A549 (cell line): Measurements from ENCODE around the gene RYR3. TPM values are rescaled to one million over a fixed set of nuclear protein-coding genes. Genes with fewer than 3 reads are reported as not detected.

Experiments used
- ATAC-seq, 2 experiments: fragments of 200-7000 bp in 1 of 2; fragments of >200 bp in 1 of 2; cut with Nextera tagmentation in 1 of 2; cut with Tn5 transposase in 1 of 2; 3 replicates each; pipeline versions ENCODE4 v1.8.0 to v1.9.1; 2018 to 2020; ENCODE audit warnings: mild to moderate bottlenecking in 1 of 2, moderate library complexity in 1 of 2
- CTCF ChIA-PET: fragments of 300-600 bp; sonication (Branson Sonifier 250); formaldehyde crosslinking; extraction: SDS; loops from one replicate; lab custom pipeline; 2021; ENCODE audit warnings: antibody characterized with exemption, inconsistent platforms; lab: Yijun Ruan, JAX
- POLR2A ChIA-PET: fragments of 350-600 bp; formaldehyde crosslinking; extraction: SDS; loops from one replicate; lab custom pipeline; 2021; ENCODE audit warnings: antibody characterized with exemption, inconsistent platforms; lab: Yijun Ruan, JAX
- DNase-seq, 2 experiments: peaks; one replicate each; pipeline versions ENCODE4 v3.0.0 to v3.0.0-alpha.2; 2011 to 2016; ENCODE audit warnings: low read depth in 1 of 2, low spot score in 1 of 2
- FAIRE-seq: peaks from 2 replicates; lab custom pipeline; 2011; peaks lifted over from hg19 to GRCh38; lab: Jason Lieb, UNC
- H3K27ac ChIP-seq, 2 experiments: fragments of >200 bp; sonication (Bioruptor Twin); formaldehyde crosslinking; 3 replicates each; pipeline ENCODE4 v1.5.1; 2016 to 2017
- H3K4me1 ChIP-seq: fragments of >200 bp; sonication (Bioruptor Twin); formaldehyde crosslinking; 3 replicates; pipeline ENCODE4 v1.6.1; 2016
- H3K4me2 ChIP-seq: fragments of >200 bp; sonication (Bioruptor Twin); formaldehyde crosslinking; 3 replicates; pipeline ENCODE4 v1.6.1; 2016
- H3K4me3 ChIP-seq: fragments of >200 bp; sonication (Bioruptor Twin); formaldehyde crosslinking; 3 replicates; pipeline ENCODE4 v1.5.1; 2016
- H3K9me3 ChIP-seq: fragments of >200 bp; sonication (Bioruptor Twin); formaldehyde crosslinking; 3 replicates; pipeline ENCODE4 v1.6.1; 2016
- CEBPB ChIP-seq, 2 experiments: fragments of >200 bp in 1 of 2; sonication (Bioruptor Twin) in 1 of 2; formaldehyde crosslinking in 1 of 2; IDR thresholded peaks; 2 replicates each; pipeline ENCODE4 v1.6.1; 2012 to 2016
- CHD2 ChIP-seq: fragments of 150-350 bp; IDR thresholded peaks from 2 replicates; pipeline ENCODE4 v1.6.1; 2014; ENCODE audit warnings: low read length; ENCODE audit not compliant: partially characterized antibody
- CTCF ChIP-seq: fragments of >200 bp; sonication (Bioruptor Twin); formaldehyde crosslinking; IDR thresholded peaks from 3 replicates; pipeline ENCODE4 v1.5.1; 2016
- EHF ChIP-seq: fragments of 250-450 bp; sonication (Bioruptor Pico); IDR thresholded peaks from 2 replicates; pipeline ENCODE4 v1.5.0; 2020; ENCODE audit warnings: mild to moderate bottlenecking
- EHMT2 ChIP-seq: fragments of 200-600 bp; sonication (generic); IDR thresholded peaks from 2 replicates; pipeline ENCODE4 v1.6.1; 2016; ENCODE audit warnings: antibody characterized with exemption, low read depth, mild to moderate bottlenecking, moderate library complexity
- EP300 ChIP-seq, 2 experiments: fragments of >200 bp; sonication (Bioruptor Twin); formaldehyde crosslinking; IDR thresholded peaks; 2 replicates in 1 of 2; 3 replicates in 1 of 2; pipeline ENCODE4 v1.6.1; 2016 to 2017
- FOSB ChIP-seq: fragments of 250-450 bp; sonication (Bioruptor Pico); IDR thresholded peaks from 2 replicates; pipeline ENCODE4 v1.5.0; 2020; ENCODE audit warnings: mild to moderate bottlenecking, moderate library complexity
- FOXS1 ChIP-seq: fragments of 250-450 bp; sonication (Bioruptor Pico); IDR thresholded peaks from 2 replicates; pipeline ENCODE4 v1.5.0; 2020; ENCODE audit warnings: mild to moderate bottlenecking, moderate library complexity
- HOXB5 ChIP-seq: fragments of 250-450 bp; sonication (Bioruptor Pico); IDR thresholded peaks from 2 replicates; pipeline ENCODE4 v1.5.0; 2020; ENCODE audit warnings: mild to moderate bottlenecking, moderate library complexity
- MAX ChIP-seq: IDR thresholded peaks from 2 replicates; pipeline ENCODE4 v1.6.1; 2012
- MAZ ChIP-seq: fragments of 150-350 bp; IDR thresholded peaks from 2 replicates; pipeline ENCODE4 v1.6.1; 2014; ENCODE audit warnings: antibody characterized with exemption, low read depth, low read length, borderline replicate concordance
- MYC ChIP-seq: IDR thresholded peaks from 2 replicates; pipeline ENCODE4 v1.6.1; 2012; ENCODE audit warnings: mild to moderate bottlenecking, inconsistent platforms, low read length, improper control_type of control experiment, borderline replicate concordance
- NFE2L2 ChIP-seq: fragments of 150-350 bp; conservative IDR thresholded peaks from 2 replicates; pipeline ENCODE4 v1.6.1; 2014; ENCODE audit warnings: low read length
- PBX3 ChIP-seq: IDR thresholded peaks from 2 replicates; pipeline ENCODE4 v1.6.1; 2012
- POLR2A ChIP-seq: IDR thresholded peaks from 2 replicates; pipeline ENCODE4 v1.6.1; 2012; ENCODE audit warnings: mild to moderate bottlenecking, low read length
- RAD21 ChIP-seq, 2 experiments: fragments of >200 bp in 1 of 2; sonication (Bioruptor Twin) in 1 of 2; formaldehyde crosslinking in 1 of 2; IDR thresholded peaks in 1 of 2; conservative IDR thresholded peaks in 1 of 2; 2 replicates in 1 of 2; 3 replicates in 1 of 2; pipeline ENCODE4 v1.6.1; 2012 to 2018; ENCODE audit warnings: inconsistent platforms in 1 of 2
- RARB ChIP-seq: fragments of 250-450 bp; sonication (Bioruptor Pico); IDR thresholded peaks from 2 replicates; pipeline ENCODE4 v1.8.0; 2021; ENCODE audit warnings: mild to moderate bottlenecking, moderate library complexity
- RCOR1 ChIP-seq: fragments of 150-350 bp; IDR thresholded peaks from 2 replicates; pipeline ENCODE4 v1.6.1; 2014; ENCODE audit warnings: antibody characterized with exemption, low read length, low read depth
- RNF2 ChIP-seq: fragments of 200-600 bp; sonication (generic); IDR thresholded peaks from 2 replicates; pipeline ENCODE4 v1.6.1; 2016; ENCODE audit warnings: low read depth, mild to moderate bottlenecking, antibody characterized with exemption, moderate library complexity, borderline replicate concordance
- SMC3 ChIP-seq: fragments of >200 bp; sonication (Bioruptor Twin); formaldehyde crosslinking; IDR thresholded peaks from 3 replicates; pipeline ENCODE4 v1.6.1; 2018; ENCODE audit warnings: inconsistent platforms
- TFCP2L1 ChIP-seq: fragments of 250-450 bp; sonication (Bioruptor Pico); IDR thresholded peaks from 2 replicates; pipeline ENCODE4 v1.5.0; 2021; ENCODE audit warnings: mild to moderate bottlenecking
- TP53 ChIP-seq: fragments of 250-450 bp; sonication (Bioruptor Pico); IDR thresholded peaks from 2 replicates; pipeline ENCODE4 v1.5.0; 2021; ENCODE audit warnings: mild to moderate bottlenecking, moderate library complexity
- ZNF302 ChIP-seq: fragments of 250-450 bp; sonication (Bioruptor Pico); IDR thresholded peaks from 2 replicates; pipeline ENCODE4 v1.9.0; 2021; ENCODE audit warnings: inconsistent platforms, mild to moderate bottlenecking, moderate library complexity
- WGBS: methylation state at CpG from one replicate; pipeline ENCODE4 v1.1.6; 2017; ENCODE audit errors: missing lambda C conversion rate; 5-methylcytosine and 5-hydroxymethylcytosine counted together
- polyA plus RNA-seq, 4 experiments: library from polyadenylated mRNA; depleted of rRNA in 3 of 4; stranded (reverse); fragments of >200 nt; fragmentation: RNase III in 1 of 4; extraction: RNeasy Plus Mini Kit Qiagen cat#74134 plus additional on column Dnase treatment in 1 of 4; gene quantifications; 2 replicates in 3 of 4; 3 replicates in 1 of 4; pipeline ENCODE4 v1.2.3, GENCODE V29; 2011 to 2017
- TF ChIP-seq, protein P1 (sequence below): fragments of >200 bp; sonication (Bioruptor Twin); formaldehyde crosslinking; IDR thresholded peaks from 2 replicates; pipeline ENCODE4 v1.6.1; 2016
- TF ChIP-seq, protein P2 (sequence below): fragments of 250-450 bp; sonication (Bioruptor Pico); IDR thresholded peaks from 2 replicates; pipeline ENCODE4 v1.5.0; 2021; ENCODE audit warnings: mild to moderate bottlenecking, moderate library complexity, borderline replicate concordance

The RYR3 gene
- polyA plus RNA-seq, 2 of the 4 experiments (the other 2 are of a cell fraction), result 0.03 TPM; not detected in 1

DNA sequence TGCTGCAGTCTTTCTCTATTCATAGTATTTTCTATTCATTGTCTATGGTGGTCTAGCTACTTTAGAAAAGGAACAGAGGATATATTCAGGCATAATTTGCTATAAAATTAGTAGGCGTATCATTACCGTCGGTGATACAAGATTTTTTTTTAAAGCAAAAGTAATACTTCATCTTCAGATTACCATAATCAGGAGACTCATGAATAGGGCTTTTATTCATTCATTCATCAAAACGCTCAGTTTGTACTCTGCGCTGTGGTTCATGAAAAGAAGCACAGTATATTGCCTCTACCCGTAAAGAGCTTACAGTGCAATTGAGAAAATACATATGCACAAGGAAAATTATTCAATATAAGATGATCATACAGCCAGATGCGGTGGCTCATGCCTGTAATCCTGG is 520.9 kb downstream of the RYR3 start:
- DNase-seq, result no peak
- WGBS, result 77% methylated on average over 7 of the region's 7 CpGs
- Histone ChIP-seq H3K4me1 (no peaks in the 10 kb centered on the region), H3K4me2 (no peak overlapping the region), H3K27ac (no peak overlapping the region), H3K4me3 (no peak overlapping the region)
- TF ChIP-seq HOXB5 (no peak), EP300 (IDR thresholded peaks at IDR 0.05) (no peak), RAD21 (conservative IDR thresholded peaks at IDR 0.05 in 1 of 2, IDR thresholded peaks at IDR 0.05 in 1 of 2) (no peak), PBX3 (no peak), MAZ (no peak), MYC (no peak), FOXS1 (no peak), CHD2 (no peak), CEBPB (IDR thresholded peaks at IDR 0.05) (no peak), CTCF (no peak)
- TF ChIP-seq, protein P1, sequence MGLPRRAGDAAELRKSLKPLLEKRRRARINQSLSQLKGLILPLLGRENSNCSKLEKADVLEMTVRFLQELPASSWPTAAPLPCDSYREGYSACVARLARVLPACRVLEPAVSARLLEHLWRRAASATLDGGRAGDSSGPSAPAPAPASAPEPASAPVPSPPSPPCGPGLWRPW, result no peak
- TF ChIP-seq, protein P2, sequence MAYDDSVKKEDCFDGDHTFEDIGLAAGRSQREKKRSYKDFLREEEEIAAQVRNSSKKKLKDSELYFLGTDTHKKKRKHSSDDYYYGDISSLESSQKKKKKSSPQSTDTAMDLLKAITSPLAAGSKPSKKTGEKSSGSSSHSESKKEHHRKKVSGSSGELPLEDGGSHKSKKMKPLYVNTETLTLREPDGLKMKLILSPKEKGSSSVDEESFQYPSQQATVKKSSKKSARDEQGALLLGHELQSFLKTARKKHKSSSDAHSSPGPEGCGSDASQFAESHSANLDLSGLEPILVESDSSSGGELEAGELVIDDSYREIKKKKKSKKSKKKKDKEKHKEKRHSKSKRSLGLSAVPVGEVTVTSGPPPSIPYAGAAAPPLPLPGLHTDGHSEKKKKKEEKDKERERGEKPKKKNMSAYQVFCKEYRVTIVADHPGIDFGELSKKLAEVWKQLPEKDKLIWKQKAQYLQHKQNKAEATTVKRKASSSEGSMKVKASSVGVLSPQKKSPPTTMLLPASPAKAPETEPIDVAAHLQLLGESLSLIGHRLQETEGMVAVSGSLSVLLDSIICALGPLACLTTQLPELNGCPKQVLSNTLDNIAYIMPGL (CRISPR knock-in tag), result no peak
- TF ChIP-seq, all 56 proteins: peak for 0
- POLR2A ChIA-PET, result no interaction called here
- no peak for ATAC-seq
- CTCF ChIA-PET, result interaction anchor here (0.7 to 2.2 kb wide), 4 partner anchors 8 to 65 kb away, joined by 3 to 8 read pairs (median 4); no protein-coding TSS in a partner anchor
- no peak for FAIRE-seq
- H3K9me3 ChIP-seq, result no peaks in the 10 kb centered on the region

- 46% methylated on average over 9 of the region's 9 CpGs for WGBS
- CTCF ChIA-PET, result interaction anchor here (0.6 kb wide), 2 partner anchors 10 to 1139 kb away, joined by 3 to 4 read pairs; no protein-coding TSS in a partner anchor
- H3K9me3 ChIP-seq, result no peaks in the 10 kb centered on the region
- ATAC-seq, result no peak; a peak in 1 of 6 replicates
- H3K4me2 ChIP-seq, result no peak overlapping the region
- peak; percentile 46 for FAIRE-seq
- H3K4me3 ChIP-seq, result no peak overlapping the region
- no peak for DNase-seq
- no peaks in the 10 kb centered on the region for H3K4me1 ChIP-seq
- no peak overlapping the region for H3K27ac ChIP-seq
- POLR2A ChIA-PET, result no interaction called here
- TF ChIP-seq EHF (CRISPR knock-in tag), result no peak
- no peak for TF ChIP-seq RNF2
- TF ChIP-seq RAD21 (conservative IDR thresholded peaks at IDR 0.05 in 1 of 2, IDR thresholded peaks at IDR 0.05 in 1 of 2), result no peak
- no peak for TF ChIP-seq POLR2A
- TF ChIP-seq, protein P2 (CRISPR knock-in tag), result no peak
- TF ChIP-seq EHMT2, result no peak
- no peak for TF ChIP-seq FOSB (CRISPR knock-in tag)
- no peak for TF ChIP-seq SMC3
- TF ChIP-seq ZNF302 (CRISPR knock-in tag), result no peak
- TF ChIP-seq EP300 (IDR thresholded peaks at IDR 0.05), result no peak
- no peak for TF ChIP-seq RARB (CRISPR knock-in tag)
- TF ChIP-seq MAX, result no peak
- TF ChIP-seq MYC, result no peak
- TF ChIP-seq TP53, result no peak
- TF ChIP-seq TFCP2L1 (CRISPR knock-in tag), result no peak
- TF ChIP-seq NFE2L2, result no peak
- no peak for TF ChIP-seq RCOR1
Observed at GRCh38 chr15:33834892-33835743, 524.4 kb downstream of the RYR3 start.
